K562 (cell line): ENCODE data around the gene RNU6-9. TPM values are rescaled to one million over a fixed set of nuclear protein-coding genes. Genes with fewer than 3 reads are reported as not detected.

ENCODE experiments used
- CHD1 ChIP-seq: fragments of 200-600 bp; sonication (generic); IDR thresholded peaks from one replicate; pipeline ENCODE4 v1.6.1; 2012; ENCODE audit warnings: mild to moderate bottlenecking, moderate library complexity, low read length, inconsistent platforms
- HNRNPK ChIP-seq: fragments of 200-400 bp; formaldehyde crosslinking; IDR thresholded peaks from one replicate; pipeline ENCODE4 v1.6.1; 2018; ENCODE audit warnings: mild to moderate bottlenecking, low read depth, low read length; ENCODE audit not compliant: poor library complexity, severe bottlenecking
- MGA ChIP-seq: fragments of 450-650 bp; IDR thresholded peaks from 2 replicates; pipeline ENCODE4 v1.6.1; 2016; ENCODE audit warnings: mild to moderate bottlenecking, moderate library complexity
- MNT ChIP-seq, 2 experiments: fragments of 450-650 bp; conservative IDR thresholded peaks; 2 replicates each; pipeline ENCODE4 v1.6.1; 2017; ENCODE audit warnings: mild to moderate bottlenecking in 2 of 2, moderate library complexity in 2 of 2
- ZFP91 ChIP-seq: sonication (generic); formaldehyde crosslinking; IDR thresholded peaks from 2 replicates; pipeline ENCODE4 v1.8.0; 2022; ENCODE audit warnings: mild to moderate bottlenecking, missing genetic modification reagents
- ZNF224 ChIP-seq: sonication (generic); formaldehyde crosslinking; IDR thresholded peaks from 2 replicates; pipeline ENCODE4 v1.8.0; 2022; ENCODE audit warnings: mild to moderate bottlenecking, missing genetic modification reagents
- ZNF282 ChIP-seq: sonication (generic); formaldehyde crosslinking; IDR thresholded peaks from 2 replicates; pipeline ENCODE4 v1.8.1; 2023; ENCODE audit warnings: missing genetic modification reagents
- polyA plus RNA-seq, 8 experiments: library from polyadenylated mRNA; depleted of rRNA in 4 of 8; stranded (reverse) in 5 of 8; unstranded in 3 of 8; fragments of >200 nt; fragmentation: Nextera tagmentation in 2 of 8; fragmentation: Illumina TruSeq in 1 of 8; extraction: Ambion mirVana in 2 of 8; extraction: Trizol in 1 of 8; gene quantifications; 2 replicates each; pipeline versions ENCODE4 v1.2.1 to v1.2.3, GENCODE V29; 2011 to 2014; ENCODE audit warnings: inconsistent platforms in 1 of 8, missing spikeins in 1 of 8
- total RNA-seq, 7 experiments: library from RNA; depleted of rRNA in 6 of 7; stranded (reverse); fragments of >200 nt in 6 of 7; fragmentation: Illumina TruSeq in 2 of 7; extraction: Trizol in 2 of 7; gene quantifications; 2 replicates each; pipeline versions ENCODE4 v1.2.1 to v1.2.3, GENCODE V29; 2011 to 2021; ENCODE audit warnings: low replicate concordance in 1 of 7

Gene RNU6-9
- total and polyA plus RNA-seq, 9 of the 15 experiments (the other 6 are each of a cell fraction or from before 2014, with no cell fraction given): not detected

- no peak for TF ChIP-seq MGA
- no peak for TF ChIP-seq ZNF224 (CRISPR knock-in tag)
- peak; percentile 16 to 74; a peak in 2 of 4 replicates for TF ChIP-seq MNT (conservative IDR thresholded peaks at IDR 0.05)
- peak; percentile 46 for TF ChIP-seq CHD1
- peak; percentile 94 for TF ChIP-seq ZFP91
- TF ChIP-seq ZNF282 (CRISPR knock-in tag): no peak
- TF ChIP-seq HNRNPK: peak; percentile 65
These were observed 32.4 kb downstream of the RNU6-9 start, which contains the start of gene ARID3A (continued) for GRCh38 chr19:925526-926322.
